Epithelial cell of esophagus (primary cell): ENCODE measurements around the gene DUSP23.

Experiments
- DNase-seq: peaks from one replicate; pipeline ENCODE4 v3.0.0; 2010; ENCODE audit warnings: low read depth
- H3K4me3 ChIP-seq: 2 replicates; pipeline ENCODE4 v1.5.1; 2011; ENCODE audit warnings: mild to moderate bottlenecking, low read length, control low read depth
- CTCF ChIP-seq: IDR thresholded peaks from 2 replicates; pipeline ENCODE4 v1.5.1; 2011; ENCODE audit warnings: low read depth, mild to moderate bottlenecking, low read length, control low read depth, inconsistent platforms; ENCODE audit not compliant: insufficient read depth; ENCODE audit errors: missing control alignments

DUSP23 gene

GRCh38 chr1:159750621-159751020, 30.1 kb upstream of the DUSP23 start:
- DNase-seq = no peak
- no peak for TF ChIP-seq CTCF
- H3K4me3 ChIP-seq = no peak overlapping the region

- DNase-seq = no peak
- TF ChIP-seq CTCF = no peak
These were observed 29.7 kb upstream of the DUSP23 start for GRCh38 chr1:159751031-159751430.

GRCh38 chr1:159752135-159752580, 28.6 kb upstream of the DUSP23 start:
- TF ChIP-seq CTCF = no peak
- DNase-seq = peak; percentile 84
- H3K4me3 ChIP-seq = no peak overlapping the region

More at GRCh38 chr1:159751031-159751430, 29.7 kb upstream of the DUSP23 start:
- no peak overlapping the region for H3K4me3 ChIP-seq

- no peak for TF ChIP-seq CTCF
- DNase-seq = no peak
- no peak overlapping the region for H3K4me3 ChIP-seq
These were observed 27.4 kb upstream of the DUSP23 start for GRCh38 chr1:159753386-159753785.

GRCh38 chr1:159755451-159756007, 25.2 kb upstream of the DUSP23 start:
- no peak for DNase-seq
- TF ChIP-seq CTCF = no peak
- H3K4me3 ChIP-seq = no peak overlapping the region

DNA sequence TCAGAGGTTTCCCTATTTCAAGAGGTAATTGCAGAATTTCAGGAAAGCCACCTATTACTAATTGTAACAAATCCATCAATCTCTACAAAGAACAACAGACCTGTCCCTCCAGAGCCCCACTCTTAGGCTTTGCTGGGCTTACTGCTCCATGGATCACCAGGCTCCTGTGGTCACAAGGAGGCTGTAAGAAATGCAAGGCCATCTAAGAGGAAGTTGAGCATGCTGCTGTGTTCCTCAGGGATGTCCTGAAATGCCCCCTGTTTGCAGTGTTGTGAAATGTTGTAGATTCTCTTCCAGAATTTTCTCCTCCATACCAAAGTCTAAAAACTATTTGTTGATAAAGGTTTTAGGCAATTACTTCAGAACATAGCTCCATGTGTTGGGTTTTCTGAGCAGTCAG, 24.4 kb upstream of the DUSP23 start:
- TF ChIP-seq CTCF = no peak
- no peak overlapping the region for H3K4me3 ChIP-seq
- DNase-seq = no peak

- no peak overlapping the region for H3K4me3 ChIP-seq
- DNase-seq = no peak
- TF ChIP-seq CTCF = no peak
These were observed 17.1 kb upstream of the DUSP23 start for GRCh38 chr1:159763686-159764085.
